ENCODE measurements around the gene ZC3H12C. TPM values are rescaled to one million over a fixed set of nuclear protein-coding genes. Genes with fewer than 3 reads are reported as not detected.

Gene ZC3H12C
- total RNA-seq, 1 donor from 2014 or later = 10.2 TPM

DNA sequence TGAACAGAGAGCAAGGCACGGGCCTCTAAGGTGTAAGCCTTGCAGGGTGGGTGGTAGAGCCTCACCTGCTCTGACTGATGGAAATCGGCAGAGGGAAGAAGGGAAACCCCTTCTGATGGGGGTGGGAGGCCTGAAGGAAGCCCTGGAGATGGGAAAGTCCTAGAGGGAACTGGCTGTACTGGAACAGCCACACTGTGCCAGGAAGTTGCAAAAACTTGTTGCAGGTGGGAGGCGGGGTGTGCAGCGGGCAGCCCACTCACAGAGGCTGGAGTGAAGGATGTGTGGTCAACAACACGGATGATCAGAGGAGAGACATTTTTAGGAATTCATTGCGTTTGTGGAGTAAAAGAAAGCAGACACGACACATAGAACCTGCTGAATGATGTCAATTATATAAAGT lies 91.3 kb downstream of the ZC3H12C start:
- DNase-seq (ENCODE audit: low read depth) = no peak

GRCh38 chr11:110185121-110185591 lies 92.0 kb downstream of the ZC3H12C start:
- Histone ChIP-seq H3K27me3 (ENCODE audit: control insufficient read depth, insufficient read depth, low read length) (no peaks in the 10 kb centered on the region), H3K36me3 (ENCODE audit: control insufficient read depth, insufficient read depth, low read length) (no peaks in the 10 kb centered on the region), H3K4me3 (ENCODE audit: low read depth, low read length) (no peak overlapping the region)
- no peak for DNase-seq (ENCODE audit: low read depth)
- TF ChIP-seq CTCF (IDR thresholded peaks at IDR 0.05; ENCODE audit: insufficient read depth, low read length, poor library complexity, severe bottlenecking) = no peak

More for the DNA sequence above, 91.3 kb downstream of the ZC3H12C start:
- no peak for TF ChIP-seq CTCF (IDR thresholded peaks at IDR 0.05; ENCODE audit: insufficient read depth, low read length, poor library complexity, severe bottlenecking)
- H3K27me3 ChIP-seq (ENCODE audit: control insufficient read depth, insufficient read depth, low read length) = no peaks in the 10 kb centered on the region
- no peaks in the 10 kb centered on the region for H3K36me3 ChIP-seq (ENCODE audit: control insufficient read depth, insufficient read depth, low read length)
- no peak overlapping the region for H3K4me3 ChIP-seq (ENCODE audit: low read depth, low read length)

DNA sequence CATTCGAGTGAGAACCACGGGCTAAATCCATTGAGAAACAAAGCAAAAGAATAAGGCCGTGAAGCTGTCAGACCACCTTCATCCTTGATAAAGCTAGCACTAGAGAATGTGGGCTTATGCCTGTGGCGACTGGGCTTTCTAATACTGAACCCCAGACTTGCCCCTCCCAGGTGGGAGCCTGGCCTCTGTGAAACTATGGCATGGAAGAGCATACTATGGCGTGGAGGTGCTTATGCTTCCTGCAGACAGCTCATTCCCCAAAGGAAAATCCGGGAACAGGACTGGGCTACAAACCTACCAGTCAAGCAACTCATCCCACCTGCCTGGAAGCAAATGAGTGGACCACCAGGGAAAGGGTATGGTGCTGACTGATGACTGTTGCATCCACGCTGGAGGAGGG lies 92.4 kb downstream of the ZC3H12C start:
- no peak for TF ChIP-seq CTCF (IDR thresholded peaks at IDR 0.05; ENCODE audit: insufficient read depth, low read length, poor library complexity, severe bottlenecking)
- Histone ChIP-seq H3K27me3 (ENCODE audit: control insufficient read depth, insufficient read depth, low read length) (no peaks in the 10 kb centered on the region), H3K4me3 (ENCODE audit: low read depth, low read length) (no peak overlapping the region), H3K36me3 (ENCODE audit: control insufficient read depth, insufficient read depth, low read length) (no peaks in the 10 kb centered on the region)
- DNase-seq (ENCODE audit: low read depth) = no peak

- Histone ChIP-seq H3K4me3 (ENCODE audit: low read depth, low read length) (no peak overlapping the region), H3K36me3 (ENCODE audit: control insufficient read depth, insufficient read depth, low read length) (no peaks in the 10 kb centered on the region), H3K27me3 (ENCODE audit: control insufficient read depth, insufficient read depth, low read length) (no peaks in the 10 kb centered on the region)
- no peak for TF ChIP-seq CTCF (IDR thresholded peaks at IDR 0.05; ENCODE audit: insufficient read depth, low read length, poor library complexity, severe bottlenecking)
- no peak for DNase-seq (ENCODE audit: low read depth)
Measured at GRCh38 chr11:110186456-110186855, 93.3 kb downstream of the ZC3H12C start.

DNA sequence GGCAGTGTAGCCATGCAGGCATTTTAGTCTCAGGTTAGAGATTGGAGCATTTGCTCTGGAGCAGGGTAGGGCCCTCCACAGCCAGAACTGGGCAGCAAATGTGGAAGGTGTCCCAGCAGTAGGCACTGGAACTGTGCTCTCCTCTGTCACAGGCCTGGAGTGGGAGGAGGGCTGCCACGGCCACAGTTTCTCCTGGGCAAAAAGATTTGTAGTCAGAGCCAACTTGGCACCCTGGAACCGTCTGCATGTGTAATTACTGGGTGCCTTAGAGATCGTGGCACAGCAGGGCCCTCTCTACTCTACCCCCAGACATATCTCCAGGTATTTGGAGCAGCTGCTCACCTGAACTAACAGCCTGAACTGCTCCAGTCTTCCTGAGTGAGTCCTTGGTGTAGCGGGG lies 93.7 kb downstream of the ZC3H12C start:
- Histone ChIP-seq H3K36me3 (ENCODE audit: control insufficient read depth, insufficient read depth, low read length) (no peaks in the 10 kb centered on the region), H3K4me3 (ENCODE audit: low read depth, low read length) (no peak overlapping the region), H3K27me3 (ENCODE audit: control insufficient read depth, insufficient read depth, low read length) (no peaks in the 10 kb centered on the region)
- DNase-seq (ENCODE audit: low read depth) = no peak
- no peak for TF ChIP-seq CTCF (IDR thresholded peaks at IDR 0.05; ENCODE audit: insufficient read depth, low read length, poor library complexity, severe bottlenecking)

GRCh38 chr11:110187731-110188130 lies 94.5 kb downstream of the ZC3H12C start:
- TF ChIP-seq CTCF (IDR thresholded peaks at IDR 0.05; ENCODE audit: insufficient read depth, low read length, poor library complexity, severe bottlenecking) = no peak
- Histone ChIP-seq H3K27me3 (ENCODE audit: control insufficient read depth, insufficient read depth, low read length) (no peaks in the 10 kb centered on the region), H3K36me3 (ENCODE audit: control insufficient read depth, insufficient read depth, low read length) (no peaks in the 10 kb centered on the region), H3K4me3 (ENCODE audit: low read depth, low read length) (no peak overlapping the region)
- no peak for DNase-seq (ENCODE audit: low read depth)

Measured in kidney epithelial cell (primary cell).